Measurements from ENCODE around the gene HSP90AB1.

HSP90AB1 gene

GRCh38 chr6:44286747-44287146 lies 39.8 kb downstream of the HSP90AB1 start:
- DNase-seq (ENCODE audit: low spot score), result no peak

GRCh38 chr6:44289726-44290260 lies 42.9 kb downstream of the HSP90AB1 start:
- DNase-seq (ENCODE audit: low spot score), result no peak

GRCh38 chr6:44291841-44292240 lies 44.9 kb downstream of the HSP90AB1 start:
- no peak for DNase-seq (ENCODE audit: low spot score)

- no peak for DNase-seq (ENCODE audit: low spot score)
These were observed 45.9 kb downstream of the HSP90AB1 start for GRCh38 chr6:44292661-44293365.

GRCh38 chr6:44294832-44295791 lies 48.2 kb downstream of the HSP90AB1 start:
- DNase-seq (ENCODE audit: low spot score), result no peak

- DNase-seq (ENCODE audit: low spot score), result peak; percentile 81
These were observed 50.5 kb downstream of the HSP90AB1 start for GRCh38 chr6:44297063-44298038.

- peak; percentile 48 for DNase-seq (ENCODE audit: low spot score)
These were observed 51.3 kb downstream of the HSP90AB1 start for GRCh38 chr6:44298055-44298803.

- no peak for DNase-seq (ENCODE audit: low spot score)
These were observed 52.0 kb downstream of the HSP90AB1 start for GRCh38 chr6:44298864-44299263.

GRCh38 chr6:44300292-44300823 lies 53.5 kb downstream of the HSP90AB1 start:
- no peak for DNase-seq (ENCODE audit: low spot score)

GRCh38 chr6:44301106-44301505 lies 54.2 kb downstream of the HSP90AB1 start:
- DNase-seq (ENCODE audit: low spot score), result no peak

- no peak for DNase-seq (ENCODE audit: low spot score)
These were observed 55.1 kb downstream of the HSP90AB1 start for GRCh38 chr6:44301782-44302564.

- DNase-seq (ENCODE audit: low spot score), result no peak
These were observed 56.0 kb downstream of the HSP90AB1 start for GRCh38 chr6:44302856-44303255.
